Mammary epithelial cell (primary cell): ENCODE results near the gene NFATC1.

Experiments used
- CTCF ChIP-seq, 2 donors: IDR thresholded peaks in 1 of 2; conservative IDR thresholded peaks in 1 of 2; 2 replicates each; pipeline ENCODE4 v1.5.1; 2011 to 2012; ENCODE audit warnings: inconsistent platforms in 2 of 2, low read length in 2 of 2, mild to moderate bottlenecking in 2 of 2, control low read depth in 1 of 2, low read depth in 1 of 2; ENCODE audit not compliant: insufficient read depth in 1 of 2; ENCODE audit errors: extremely low read depth in 1 of 2
- EZH2 ChIP-seq: IDR thresholded peaks from 2 replicates; pipeline ENCODE4 v1.6.1; 2012; ENCODE audit warnings: low read length, inconsistent platforms, borderline replicate concordance

GRCh38 chr18:79400091-79400590 is 4.4 kb downstream of the NFATC1 start:
- TF ChIP-seq CTCF (conservative IDR thresholded peaks at IDR 0.05 in 1 of 2, IDR thresholded peaks at IDR 0.05 in 1 of 2; ENCODE audit: extremely low read depth in 1 of 2, insufficient read depth in 1 of 2, low read depth in 1 of 2, low read length in 2 of 2) (no peak), EZH2 (no peak)
